Measurements from ENCODE around the gene TPCN1. TPM values are rescaled to one million over a fixed set of nuclear protein-coding genes. Genes with fewer than 3 reads are reported as not detected.

TPCN1 gene
- total RNA-seq, 1 experiment from 2014 or later: 7.6 TPM

GRCh38 chr12:113260636-113261300 lies 39.5 kb downstream of the TPCN1 start:
- no peak for DNase-seq (ENCODE audit: low read depth in 1 of 2, low spot score in 2 of 2)
- Histone ChIP-seq H3K9me3 (replicated peaks) (no peaks in the 10 kb centered on the region), H3K4me3 (no peak overlapping the region), H3K27me3 (replicated peaks) (no peaks in the 10 kb centered on the region), H3K27ac (no peak overlapping the region), H3K4me1 (replicated peaks) (no peaks in the 10 kb centered on the region), H3K36me3 (no peaks in the 10 kb centered on the region)

GRCh38 chr12:113261847-113262470 lies 40.7 kb downstream of the TPCN1 start:
- H3K9me3 ChIP-seq (replicated peaks): no peaks in the 10 kb centered on the region
- no peaks in the 10 kb centered on the region for H3K4me1 ChIP-seq (replicated peaks)
- no peak overlapping the region for H3K27ac ChIP-seq
- no peaks in the 10 kb centered on the region for H3K27me3 ChIP-seq (replicated peaks)
- DNase-seq (ENCODE audit: low read depth in 1 of 2, low spot score in 2 of 2): no peak
- no peaks in the 10 kb centered on the region for H3K36me3 ChIP-seq
- H3K4me3 ChIP-seq: no peak overlapping the region

DNA sequence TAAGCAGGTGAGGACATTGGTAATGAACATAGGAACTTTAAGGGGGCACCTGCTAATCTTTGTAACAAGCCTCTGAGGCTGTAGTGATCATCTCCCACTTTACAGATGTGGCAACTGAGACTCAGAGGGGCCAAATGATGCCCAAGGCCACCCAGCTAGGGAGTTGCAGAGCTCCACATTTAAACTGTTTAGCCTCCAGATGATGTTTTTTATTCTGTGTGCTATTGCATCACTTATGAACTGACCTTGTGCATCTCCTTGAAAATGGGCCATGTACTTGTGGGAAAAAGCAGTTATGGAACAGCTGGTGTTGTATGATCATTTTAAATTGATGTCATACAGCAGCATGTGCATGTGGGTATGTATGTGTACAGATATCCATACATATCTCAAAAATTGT lies 41.4 kb downstream of the TPCN1 start:
- DNase-seq (ENCODE audit: low read depth in 1 of 2, low spot score in 2 of 2): no peak
- H3K27ac ChIP-seq: no peak overlapping the region
- H3K4me1 ChIP-seq (replicated peaks): no peaks in the 10 kb centered on the region
- H3K27me3 ChIP-seq (replicated peaks): no peaks in the 10 kb centered on the region
- H3K4me3 ChIP-seq: no peak overlapping the region
- no peaks in the 10 kb centered on the region for H3K9me3 ChIP-seq (replicated peaks)
- no peaks in the 10 kb centered on the region for H3K36me3 ChIP-seq

DNA sequence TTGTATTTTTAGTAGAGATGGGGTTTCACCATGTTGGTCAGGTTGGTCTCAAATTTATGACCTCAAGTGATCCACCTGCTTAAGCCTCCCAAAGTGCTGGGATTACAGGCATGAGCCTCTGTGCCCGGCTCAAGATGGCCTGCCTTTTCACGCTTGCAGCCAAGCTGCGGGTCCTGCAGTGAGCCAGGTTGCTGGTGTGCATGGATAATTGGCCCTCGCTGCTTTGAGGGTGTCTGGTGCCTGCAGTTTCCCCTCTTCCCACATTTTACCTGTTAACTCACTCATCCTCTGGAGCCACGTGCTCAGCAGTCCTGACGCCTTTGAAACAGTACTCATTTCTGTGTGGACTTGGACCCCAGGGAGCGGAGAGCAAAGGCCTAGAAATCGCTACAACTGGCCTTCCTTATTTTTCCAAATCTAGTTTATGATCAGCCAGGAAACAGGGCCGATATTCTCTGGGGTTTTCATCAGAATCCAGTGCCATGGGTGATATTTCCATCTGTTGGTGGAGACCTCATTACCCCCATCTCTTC lies 42.2 kb downstream of the TPCN1 start:
- H3K27ac ChIP-seq: no peak overlapping the region
- H3K36me3 ChIP-seq: no peaks in the 10 kb centered on the region
- no peaks in the 10 kb centered on the region for H3K9me3 ChIP-seq (replicated peaks)
- DNase-seq (ENCODE audit: low read depth in 1 of 2, low spot score in 2 of 2): no peak
- no peaks in the 10 kb centered on the region for H3K4me1 ChIP-seq (replicated peaks)
- H3K4me3 ChIP-seq: no peak overlapping the region
- H3K27me3 ChIP-seq (replicated peaks): no peaks in the 10 kb centered on the region

- Histone ChIP-seq H3K27ac (no peak overlapping the region), H3K36me3 (no peaks in the 10 kb centered on the region), H3K4me3 (no peak overlapping the region), H3K4me1 (replicated peaks) (no peaks in the 10 kb centered on the region; the same call in 1 of the 2 replicates), H3K27me3 (replicated peaks) (no peaks in the 10 kb centered on the region), H3K9me3 (replicated peaks) (no peaks in the 10 kb centered on the region)
- no peak for DNase-seq (ENCODE audit: low read depth in 1 of 2, low spot score in 2 of 2)
Observed at GRCh38 chr12:113266106-113266895, 45.0 kb downstream of the TPCN1 start.

GRCh38 chr12:113267621-113268020 lies 46.4 kb downstream of the TPCN1 start:
- H3K27ac ChIP-seq: no peak overlapping the region
- H3K36me3 ChIP-seq: no peaks in the 10 kb centered on the region
- no peak for DNase-seq (ENCODE audit: low read depth in 1 of 2, low spot score in 2 of 2)
- H3K27me3 ChIP-seq (replicated peaks): no peaks in the 10 kb centered on the region
- no peak overlapping the region for H3K4me3 ChIP-seq
- H3K9me3 ChIP-seq (replicated peaks): no peaks in the 10 kb centered on the region
- peaks cover 12% of the 10 kb centered on the region for H3K4me1 ChIP-seq (replicated peaks)

GRCh38 chr12:113268136-113268535 lies 46.9 kb downstream of the TPCN1 start:
- DNase-seq (ENCODE audit: low read depth in 1 of 2, low spot score in 2 of 2): no peak
- peaks cover 12% of the 10 kb centered on the region for H3K4me1 ChIP-seq (replicated peaks)

GRCh38 chr12:113268621-113269020 lies 47.4 kb downstream of the TPCN1 start:
- H3K27ac ChIP-seq: no peak overlapping the region
- H3K4me1 ChIP-seq (replicated peaks): peaks cover 12% of the 10 kb centered on the region
- no peak for DNase-seq (ENCODE audit: low read depth in 1 of 2, low spot score in 2 of 2)
- H3K36me3 ChIP-seq: peaks cover 2% of the 10 kb centered on the region; the same call in 1 of the 2 replicates
- no peak overlapping the region for H3K4me3 ChIP-seq
- H3K9me3 ChIP-seq (replicated peaks): no peaks in the 10 kb centered on the region
- no peaks in the 10 kb centered on the region for H3K27me3 ChIP-seq (replicated peaks)

More at GRCh38 chr12:113268136-113268535, 46.9 kb downstream of the TPCN1 start:
- no peaks in the 10 kb centered on the region for H3K9me3 ChIP-seq (replicated peaks)
- no peak overlapping the region for H3K4me3 ChIP-seq
- no peak overlapping the region for H3K27ac ChIP-seq
- H3K36me3 ChIP-seq: no peaks in the 10 kb centered on the region
- H3K27me3 ChIP-seq (replicated peaks): no peaks in the 10 kb centered on the region

DNA sequence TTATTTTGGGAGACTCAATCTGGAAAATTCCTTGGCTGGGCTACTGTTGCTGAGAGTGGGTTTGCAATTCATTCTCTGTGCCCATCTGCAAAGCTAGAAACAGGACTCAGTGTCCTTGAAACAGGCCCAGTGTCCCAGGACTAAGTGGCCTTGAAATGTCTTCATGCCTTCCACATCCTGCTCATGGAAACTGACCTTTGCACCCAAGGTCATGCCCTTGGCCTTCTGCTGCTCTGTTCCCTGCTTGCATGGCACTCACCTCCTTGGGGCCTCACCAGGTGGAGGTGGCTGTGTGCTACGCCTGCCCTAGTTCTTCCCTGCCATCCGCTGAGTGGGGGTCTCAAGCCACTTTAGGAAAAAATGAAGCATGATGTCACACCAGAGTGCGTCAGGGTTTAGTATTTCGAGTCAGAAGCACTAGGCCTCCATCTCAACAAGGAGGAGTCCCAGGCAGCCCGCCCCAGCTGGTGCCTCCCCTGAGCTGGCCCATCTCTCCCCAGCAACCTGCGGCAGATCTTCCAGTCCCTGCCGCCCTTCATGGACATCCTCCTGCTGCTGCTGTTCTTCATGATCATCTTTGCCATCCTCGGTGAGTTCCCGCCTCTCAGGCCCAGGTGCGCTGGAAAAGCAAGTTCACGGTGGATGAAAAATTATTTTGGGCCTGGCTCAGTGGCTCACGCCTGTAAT lies 48.1 kb downstream of the TPCN1 start:
- Histone ChIP-seq H3K27ac (no peak overlapping the region), H3K4me3 (no peak overlapping the region), H3K4me1 (replicated peaks) (peaks cover 12% of the 10 kb centered on the region), H3K27me3 (replicated peaks) (no peaks in the 10 kb centered on the region), H3K9me3 (replicated peaks) (no peaks in the 10 kb centered on the region), H3K36me3 (peaks cover 3% of the 10 kb centered on the region; the same call in 1 of the 2 replicates)
- no peak for DNase-seq (ENCODE audit: low read depth in 1 of 2, low spot score in 2 of 2)

- no peak for DNase-seq (ENCODE audit: low read depth in 1 of 2, low spot score in 2 of 2)
- peaks cover 19% of the 10 kb centered on the region for H3K4me1 ChIP-seq (replicated peaks)
- no peaks in the 10 kb centered on the region for H3K9me3 ChIP-seq (replicated peaks)
- no peak overlapping the region for H3K4me3 ChIP-seq
- H3K27me3 ChIP-seq (replicated peaks): no peaks in the 10 kb centered on the region
- no peak overlapping the region for H3K27ac ChIP-seq
- peaks cover 3% of the 10 kb centered on the region; the same call in 1 of the 2 replicates for H3K36me3 ChIP-seq
Observed at GRCh38 chr12:113270709-113271009, 49.4 kb downstream of the TPCN1 start.

DNA sequence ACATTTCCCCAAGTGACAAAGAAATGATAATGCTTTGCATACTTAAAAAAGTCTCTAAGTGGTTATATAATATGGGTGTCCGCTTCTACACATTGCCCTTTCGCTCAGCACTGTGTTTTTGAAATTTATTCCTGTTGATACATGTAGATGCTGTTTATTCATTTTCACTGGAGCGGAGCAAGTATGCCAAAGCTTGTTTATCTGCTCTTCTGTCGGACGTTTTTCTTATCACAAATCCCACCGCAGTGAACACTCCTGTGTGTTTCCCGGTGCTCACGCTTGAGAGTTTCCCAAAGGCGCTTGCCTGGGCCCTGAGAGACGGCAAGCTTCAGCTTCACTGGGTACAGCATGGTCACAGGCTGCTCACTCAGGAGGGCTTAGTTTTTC lies 50.2 kb downstream of the TPCN1 start:
- no peaks in the 10 kb centered on the region for H3K27me3 ChIP-seq (replicated peaks)
- DNase-seq (ENCODE audit: low read depth in 1 of 2, low spot score in 2 of 2): no peak
- H3K9me3 ChIP-seq (replicated peaks): no peaks in the 10 kb centered on the region
- H3K4me1 ChIP-seq (replicated peaks): peaks cover 27% of the 10 kb centered on the region
- no peak overlapping the region for H3K27ac ChIP-seq
- no peak overlapping the region for H3K4me3 ChIP-seq
- H3K36me3 ChIP-seq: peaks cover 3% of the 10 kb centered on the region; the same call in 1 of the 2 replicates

DNA sequence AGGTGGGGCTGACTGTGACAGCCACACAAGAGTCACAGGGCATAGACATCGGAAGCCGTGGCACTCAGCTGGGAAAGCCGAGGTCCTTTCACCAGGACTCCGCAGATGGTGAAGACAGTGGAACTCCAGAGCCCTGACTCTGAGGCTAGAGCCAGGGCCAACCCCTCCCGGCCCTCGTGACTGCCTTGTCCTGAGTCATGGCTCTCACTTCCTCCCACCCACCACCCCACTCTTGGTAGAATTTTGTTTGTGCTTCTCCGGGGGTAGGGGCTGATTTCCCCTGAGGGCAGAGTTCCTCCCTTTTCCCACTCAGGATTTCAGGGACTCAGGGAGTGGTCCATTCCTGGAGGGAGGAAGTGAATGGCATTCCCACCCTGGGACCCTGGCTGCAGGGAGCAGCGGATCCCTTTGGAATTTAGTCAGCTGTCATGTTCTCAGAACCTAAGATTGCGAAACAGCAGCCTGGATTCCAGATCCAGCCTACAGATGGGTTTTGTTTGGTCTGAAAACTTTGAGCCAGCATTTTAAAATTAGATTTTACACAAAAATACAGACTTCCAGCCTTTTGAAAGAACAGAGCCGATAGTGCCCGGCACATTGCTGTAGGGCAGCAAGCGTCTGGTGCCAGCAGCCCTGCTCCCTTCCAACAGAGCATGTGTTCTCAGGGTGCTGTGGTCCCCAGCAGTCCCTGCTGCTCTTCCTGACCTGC lies 50.7 kb downstream of the TPCN1 start:
- DNase-seq (ENCODE audit: low read depth in 1 of 2, low spot score in 2 of 2): peak in 1 of 2 experiments; percentile 42
- H3K9me3 ChIP-seq (replicated peaks): no peaks in the 10 kb centered on the region
- no peaks in the 10 kb centered on the region for H3K27me3 ChIP-seq (replicated peaks)
- H3K4me3 ChIP-seq: no peak overlapping the region
- peaks cover 3% of the 10 kb centered on the region; the same call in 1 of the 2 replicates for H3K36me3 ChIP-seq
- no peak overlapping the region for H3K27ac ChIP-seq
- H3K4me1 ChIP-seq (replicated peaks): peaks cover 32% of the 10 kb centered on the region
